HepG2 (cell line): ENCODE data around the gene TPSD1. TPM values are rescaled to one million over a fixed set of nuclear protein-coding genes. Genes with fewer than 3 reads are reported as not detected.

Experiments used
- ATAC-seq: fragments of 200-7000 bp; cut with Tn5 transposase; 3 replicates; pipeline ENCODE4 v1.9.1; 2020; ENCODE audit warnings: mild to moderate bottlenecking, moderate library complexity
- BruUV-seq: library from RNA; stranded (reverse); fragments of 400-500 nt; replicated peaks from 2 replicates; lab custom pipeline; 2021; lab: Mats Ljungman, UMichigan
- CTCF ChIA-PET: fragments of 300-600 bp; formaldehyde crosslinking; extraction: SDS; loops from one replicate; lab custom pipeline; 2021; ENCODE audit warnings: low total read pairs, inconsistent platforms, low intra/inter-chr PET ratio; lab: Yijun Ruan, JAX
- POLR2A ChIA-PET: fragments of 350-600 bp; sonication (Branson Sonifier 250); formaldehyde crosslinking; loops from one replicate; lab custom pipeline; 2020; ENCODE audit warnings: antibody characterized with exemption, inconsistent platforms; lab: Yijun Ruan, JAX
- DNase-seq: peaks from one replicate; pipeline ENCODE4 v3.0.0-alpha.2; 2015; ENCODE audit warnings: low spot score
- FAIRE-seq: peaks from 3 replicates; lab custom pipeline; 2011; peaks lifted over from hg19 to GRCh38; lab: Jason Lieb, UNC
- H2AFZ ChIP-seq: one replicate; pipeline ENCODE4 v1.6.1; 2011; ENCODE audit warnings: low read length, inconsistent platforms
- H3K27ac ChIP-seq: fragments of 300-600 bp; 3 replicates; pipeline ENCODE4 v1.8.0; 2011; ENCODE audit warnings: mixed run types, mild to moderate bottlenecking, mixed read lengths, low read length, inconsistent platforms; ENCODE audit not compliant: insufficient read depth; ENCODE audit errors: extremely low read length
- H3K27me3 ChIP-seq, 2 experiments: fragments of 200-600 bp in 1 of 2; 2 replicates in 1 of 2; 3 replicates in 1 of 2; pipeline versions ENCODE4 v1.6.0 to v1.8.0; 2011; ENCODE audit warnings: low read length in 2 of 2, mild to moderate bottlenecking in 2 of 2, moderate library complexity in 2 of 2, inconsistent platforms in 1 of 2; ENCODE audit not compliant: insufficient read depth in 2 of 2, control insufficient read depth in 1 of 2
- H3K36me3 ChIP-seq, 2 experiments: fragments of 200-600 bp in 1 of 2; replicated peaks in 1 of 2; 2 replicates in 1 of 2; 3 replicates in 1 of 2; pipeline versions ENCODE4 v1.5.1 to v1.8.0; 2011; ENCODE audit warnings: low read length in 2 of 2, inconsistent platforms in 1 of 2; ENCODE audit not compliant: insufficient read depth in 2 of 2, control insufficient read depth in 1 of 2
- H3K4me1 ChIP-seq: 2 replicates; pipeline ENCODE4 v1.5.1; 2012; ENCODE audit warnings: low read length, inconsistent platforms; ENCODE audit not compliant: insufficient read depth
- H3K4me2 ChIP-seq: 2 replicates; pipeline ENCODE4 v1.6.0; 2011; ENCODE audit warnings: low read depth, low read length, inconsistent platforms
- H3K4me3 ChIP-seq, 3 experiments: fragments of 200-600 bp in 1 of 3; sonication (generic), shearing (Covaris generic) in 1 of 3; replicated peaks in 1 of 3; 2 replicates each; pipeline ENCODE4 v1.5.1; 2011 to 2016; ENCODE audit warnings: low read length in 3 of 3, inconsistent platforms in 2 of 3, low read depth in 2 of 3, mild to moderate bottlenecking in 2 of 3, control low read depth in 1 of 3, mixed read lengths in 1 of 3; ENCODE audit not compliant: insufficient read depth in 1 of 3
- H3K79me2 ChIP-seq: one replicate; pipeline ENCODE4 v1.6.1; 2011; ENCODE audit warnings: low read length, inconsistent platforms; ENCODE audit not compliant: insufficient read depth
- H3K9ac ChIP-seq: 2 replicates; pipeline ENCODE4 v1.6.0; 2011; ENCODE audit warnings: mild to moderate bottlenecking, low read depth, low read length, inconsistent platforms; ENCODE audit not compliant: insufficient read depth
- H3K9me3 ChIP-seq: 2 replicates; pipeline ENCODE4 v1.5.1; 2012; ENCODE audit warnings: mild to moderate bottlenecking, low read length
- H4K20me1 ChIP-seq: 2 replicates; pipeline ENCODE4 v1.6.0; 2011; ENCODE audit warnings: inconsistent platforms, mild to moderate bottlenecking, low read length, moderate library complexity; ENCODE audit not compliant: insufficient read depth
- HES4 ChIP-seq: sonication (generic); formaldehyde crosslinking; IDR thresholded peaks from 2 replicates; pipeline ENCODE4 v1.9.0; 2021; ENCODE audit warnings: mild to moderate bottlenecking, missing genetic modification reagents, borderline replicate concordance
- HINFP ChIP-seq: sonication (generic); formaldehyde crosslinking; IDR thresholded peaks from 2 replicates; pipeline ENCODE4 v1.4.0; 2020; ENCODE audit warnings: low read depth, mild to moderate bottlenecking, missing genetic modification reagents
- HOXA5 ChIP-seq: sonication (generic); formaldehyde crosslinking; IDR thresholded peaks from 2 replicates; pipeline ENCODE4 v1.4.0; 2020; ENCODE audit warnings: missing genetic modification reagents
- MXD4 ChIP-seq: IDR thresholded peaks from 2 replicates; pipeline ENCODE4 v1.6.1; 2016; ENCODE audit warnings: mild to moderate bottlenecking, missing biosample characterization, missing genetic modification reagents
- SOX6 ChIP-seq, 2 experiments: fragments of 450-650 bp in 1 of 2; sonication (generic) in 1 of 2; formaldehyde crosslinking in 1 of 2; IDR thresholded peaks; 2 replicates each; pipeline versions ENCODE4 v1.4.0 to v1.6.1; 2017 to 2020; ENCODE audit warnings: antibody characterized with exemption in 1 of 2, mild to moderate bottlenecking in 1 of 2, missing genetic modification reagents in 1 of 2
- SPEN ChIP-seq: sonication (generic); formaldehyde crosslinking; IDR thresholded peaks from 2 replicates; pipeline ENCODE4 v1.5.1; 2020; ENCODE audit warnings: low read depth, mild to moderate bottlenecking, missing genetic modification reagents
- WGBS: methylation state at CpG from one replicate; pipeline ENCODE4 v1.1.6; 2017; ENCODE audit warnings: low lambda C conversion rate; 5-methylcytosine and 5-hydroxymethylcytosine counted together
- in situ Hi-C: cut with HindIII; loops from 2 replicates; pipeline ENCODE4 v1.10.0; 2017; ENCODE audit warnings: low pct_unique_long_range_greater_than_20kb; ENCODE audit not compliant: extremely low pct_ligation_motif_present
- intact Hi-C: fragments of 100-400 bp; cut with micrococcal nuclease; formaldehyde crosslinking; loops from one replicate; pipeline ENCODE4 v1.10.0; 2022; ENCODE audit not compliant: unreplicated experiment
- polyA plus RNA-seq, 8 experiments: library from polyadenylated mRNA; depleted of rRNA in 3 of 8; stranded (reverse) in 7 of 8; unstranded in 1 of 8; fragments of >200 nt; fragmentation: Illumina TruSeq in 4 of 8; extraction: Trizol in 4 of 8; gene quantifications; 2 replicates each; pipeline versions ENCODE4 v1.2.1 to v1.2.3, GENCODE V29; 2011 to 2016; ENCODE audit warnings: low read depth in 4 of 8, missing spikeins in 1 of 8, mixed read lengths in 1 of 8; ENCODE audit not compliant: insufficient read depth in 1 of 8
- total RNA-seq, 5 experiments: library from RNA; depleted of rRNA; stranded (reverse); fragments of >200 nt; fragmentation: Illumina TruSeq; extraction: Trizol; gene quantifications; 2 replicates each; pipeline ENCODE4 v1.2.3, GENCODE V29; 2016; ENCODE audit warnings: low read depth in 1 of 5
- TF ChIP-seq, protein P1 (sequence below): sonication (generic); formaldehyde crosslinking; IDR thresholded peaks from 2 replicates; pipeline ENCODE4 v1.8.1; 2023; ENCODE audit warnings: mild to moderate bottlenecking, missing genetic modification reagents, borderline replicate concordance

TPSD1 gene
- total and polyA plus RNA-seq, 2 of the 13 experiments (the other 11 are each of a cell fraction or from before 2014, with no cell fraction given) = not detected

- H3K9me3 ChIP-seq = no peaks in the 10 kb centered on the region
- FAIRE-seq (no peak), ATAC-seq (no peak), DNase-seq (no peak)
- H3K27me3 ChIP-seq = peaks cover 10 to 44% of the 10 kb centered on the region in 2 experiments; a peak in 4 of 5 replicates
- no peak overlapping the region for H2AFZ ChIP-seq
- peaks cover 10% of the 10 kb centered on the region for H3K4me1 ChIP-seq
- no peaks in the 10 kb centered on the region for H3K79me2 ChIP-seq
- ChIA-PET CTCF (no interaction called here), POLR2A (interaction anchor here (0.6 kb wide), 1 partner anchor 18 kb away, joined by 4 read pairs; no protein-coding TSS in a partner anchor)
- no peak for TF ChIP-seq HINFP
- no peak for TF ChIP-seq HES4 (CRISPR knock-in tag)
- TF ChIP-seq MXD4 (CRISPR knock-in tag) = no peak
- no peak for TF ChIP-seq SOX6 (IDR thresholded peaks at IDR 0.05)
- no peak for TF ChIP-seq SOX6 (CRISPR knock-in tag; IDR thresholded peaks at IDR 0.05)
- TF ChIP-seq, protein P1, sequence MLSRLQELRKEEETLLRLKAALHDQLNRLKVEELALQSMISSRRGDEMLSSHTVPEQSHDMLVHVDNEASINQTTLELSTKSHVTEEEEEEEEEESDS (CRISPR knock-in tag) = no peak
- TF ChIP-seq HOXA5 (CRISPR knock-in tag) = no peak
- TF ChIP-seq SPEN (CRISPR knock-in tag) = no peak
- in situ Hi-C loops (loop anchor here (25.0 kb wide), 1 partner anchor 412 kb away; the partner anchor contains the start of gene GNG13), intact Hi-C loops (no loop called here)
- no TSS peak for BruUV-seq
- H3K27ac ChIP-seq = no peak overlapping the region
- 7% methylated on average over 3 of the region's 9 CpGs for WGBS
- H4K20me1 ChIP-seq = no peaks in the 10 kb centered on the region
- no peak overlapping the region for H3K4me2 ChIP-seq
- H3K9ac ChIP-seq = no peak overlapping the region
- no peak overlapping the region for H3K4me3 ChIP-seq
- no peaks in the 10 kb centered on the region for H3K36me3 ChIP-seq
These were observed 31.3 kb upstream of the TPSD1 start for GRCh38 chr16:1224558-1224957.
